ENCODE data around the gene SERINC1.

SERINC1 gene

DNA sequence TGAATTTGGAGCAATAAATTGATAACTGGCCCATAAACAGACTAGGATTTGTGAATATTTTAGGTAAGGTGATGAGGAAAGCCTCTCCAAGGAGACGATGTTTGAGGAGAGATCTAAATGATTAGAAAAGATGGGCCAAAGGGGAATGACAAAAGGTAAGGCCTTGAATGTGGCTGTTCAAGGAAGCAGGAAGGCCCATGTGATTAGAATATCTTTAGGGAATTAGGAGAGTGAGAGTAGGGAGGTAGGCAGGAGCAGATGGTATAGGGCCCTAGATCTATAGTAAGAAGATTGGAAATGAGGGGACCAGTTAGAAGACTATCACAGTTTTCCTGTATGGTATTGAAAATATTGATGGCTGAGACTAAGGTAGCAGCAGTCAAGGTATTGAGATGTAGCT, 65.4 kb downstream of the SERINC1 start:
- TF ChIP-seq, protein P1, sequence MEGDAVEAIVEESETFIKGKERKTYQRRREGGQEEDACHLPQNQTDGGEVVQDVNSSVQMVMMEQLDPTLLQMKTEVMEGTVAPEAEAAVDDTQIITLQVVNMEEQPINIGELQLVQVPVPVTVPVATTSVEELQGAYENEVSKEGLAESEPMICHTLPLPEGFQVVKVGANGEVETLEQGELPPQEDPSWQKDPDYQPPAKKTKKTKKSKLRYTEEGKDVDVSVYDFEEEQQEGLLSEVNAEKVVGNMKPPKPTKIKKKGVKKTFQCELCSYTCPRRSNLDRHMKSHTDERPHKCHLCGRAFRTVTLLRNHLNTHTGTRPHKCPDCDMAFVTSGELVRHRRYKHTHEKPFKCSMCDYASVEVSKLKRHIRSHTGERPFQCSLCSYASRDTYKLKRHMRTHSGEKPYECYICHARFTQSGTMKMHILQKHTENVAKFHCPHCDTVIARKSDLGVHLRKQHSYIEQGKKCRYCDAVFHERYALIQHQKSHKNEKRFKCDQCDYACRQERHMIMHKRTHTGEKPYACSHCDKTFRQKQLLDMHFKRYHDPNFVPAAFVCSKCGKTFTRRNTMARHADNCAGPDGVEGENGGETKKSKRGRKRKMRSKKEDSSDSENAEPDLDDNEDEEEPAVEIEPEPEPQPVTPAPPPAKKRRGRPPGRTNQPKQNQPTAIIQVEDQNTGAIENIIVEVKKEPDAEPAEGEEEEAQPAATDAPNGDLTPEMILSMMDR (IDR thresholded peaks at IDR 0.05; ENCODE audit: low read depth, low read length) = no peak
- TF ChIP-seq MAX (IDR thresholded peaks at IDR 0.05; ENCODE audit: low read depth, low read length) = no peak
- no peak for TF ChIP-seq MYC (IDR thresholded peaks at IDR 0.05; ENCODE audit: low read depth, low read length)
- TF ChIP-seq POLR2A (IDR thresholded peaks at IDR 0.05; ENCODE audit: extremely low read depth, insufficient read length) = no peak
- DNase-seq (ENCODE audit: low read depth) = no peak
- no peak overlapping the region for H3K4me3 ChIP-seq (ENCODE audit: low read depth, low read length)

GRCh38 chr6:122405417-122405816, 66.2 kb downstream of the SERINC1 start:
- no peak overlapping the region for H3K4me3 ChIP-seq (ENCODE audit: low read depth, low read length)
- TF ChIP-seq, protein P1 (IDR thresholded peaks at IDR 0.05; ENCODE audit: low read depth, low read length) = no peak
- TF ChIP-seq MYC (IDR thresholded peaks at IDR 0.05; ENCODE audit: low read depth, low read length) (no peak), POLR2A (IDR thresholded peaks at IDR 0.05; ENCODE audit: extremely low read depth, insufficient read length) (no peak), MAX (IDR thresholded peaks at IDR 0.05; ENCODE audit: low read depth, low read length) (no peak)
- peak; percentile 9 for DNase-seq (ENCODE audit: low read depth)

- no peak overlapping the region for H3K4me3 ChIP-seq (ENCODE audit: low read depth, low read length)
- TF ChIP-seq MYC (IDR thresholded peaks at IDR 0.05; ENCODE audit: low read depth, low read length) (no peak), POLR2A (IDR thresholded peaks at IDR 0.05; ENCODE audit: extremely low read depth, insufficient read length) (no peak), MAX (IDR thresholded peaks at IDR 0.05; ENCODE audit: low read depth, low read length) (no peak)
- TF ChIP-seq, protein P1 (IDR thresholded peaks at IDR 0.05; ENCODE audit: low read depth, low read length) = no peak
- DNase-seq (ENCODE audit: low read depth) = no peak
Observed at GRCh38 chr6:122404444-122404843, 67.2 kb downstream of the SERINC1 start.

DNA sequence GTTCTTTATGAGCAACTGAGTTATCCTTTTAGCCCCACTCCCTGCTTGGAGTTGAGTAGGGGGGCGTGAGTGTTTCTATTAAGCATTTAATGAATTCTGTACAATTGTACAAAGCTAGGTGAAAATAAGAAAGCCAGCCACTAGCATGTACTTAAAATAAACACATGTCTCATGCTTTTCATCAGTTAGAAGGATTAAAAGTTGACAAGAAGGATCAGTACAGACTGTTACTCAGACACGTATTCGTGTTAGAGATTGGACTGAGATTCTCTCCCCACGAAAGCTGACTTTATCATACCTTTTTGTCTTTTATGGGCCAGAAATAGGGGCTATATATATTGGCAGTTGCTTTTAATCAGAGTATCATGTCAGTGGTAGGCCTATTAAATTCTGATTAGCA, 70.5 kb downstream of the SERINC1 start:
- no peak for TF ChIP-seq MAX (IDR thresholded peaks at IDR 0.05; ENCODE audit: low read depth, low read length)
- TF ChIP-seq, protein P1 (IDR thresholded peaks at IDR 0.05; ENCODE audit: low read depth, low read length) = no peak
- TF ChIP-seq MYC (IDR thresholded peaks at IDR 0.05; ENCODE audit: low read depth, low read length) = no peak
- TF ChIP-seq POLR2A (IDR thresholded peaks at IDR 0.05; ENCODE audit: extremely low read depth, insufficient read length) = no peak
- peak overlapping the region; percentile 91 for H3K4me3 ChIP-seq (ENCODE audit: low read depth, low read length)
- no peak for DNase-seq (ENCODE audit: low read depth)

GRCh38 chr6:122400462-122401089, 71.0 kb downstream of the SERINC1 start:
- peak; percentile 18 for DNase-seq (ENCODE audit: low read depth)
- H3K4me3 ChIP-seq (ENCODE audit: low read depth, low read length) = peak overlapping the region; percentile 91
- TF ChIP-seq MAX (IDR thresholded peaks at IDR 0.05; ENCODE audit: low read depth, low read length) = no peak
- TF ChIP-seq, protein P1 (IDR thresholded peaks at IDR 0.05; ENCODE audit: low read depth, low read length) = no peak
- no peak for TF ChIP-seq POLR2A (IDR thresholded peaks at IDR 0.05; ENCODE audit: extremely low read depth, insufficient read length)
- TF ChIP-seq MYC (IDR thresholded peaks at IDR 0.05; ENCODE audit: low read depth, low read length) = no peak

All from NB4 (cell line).